ENCODE results near the gene KNDC1.

DNA sequence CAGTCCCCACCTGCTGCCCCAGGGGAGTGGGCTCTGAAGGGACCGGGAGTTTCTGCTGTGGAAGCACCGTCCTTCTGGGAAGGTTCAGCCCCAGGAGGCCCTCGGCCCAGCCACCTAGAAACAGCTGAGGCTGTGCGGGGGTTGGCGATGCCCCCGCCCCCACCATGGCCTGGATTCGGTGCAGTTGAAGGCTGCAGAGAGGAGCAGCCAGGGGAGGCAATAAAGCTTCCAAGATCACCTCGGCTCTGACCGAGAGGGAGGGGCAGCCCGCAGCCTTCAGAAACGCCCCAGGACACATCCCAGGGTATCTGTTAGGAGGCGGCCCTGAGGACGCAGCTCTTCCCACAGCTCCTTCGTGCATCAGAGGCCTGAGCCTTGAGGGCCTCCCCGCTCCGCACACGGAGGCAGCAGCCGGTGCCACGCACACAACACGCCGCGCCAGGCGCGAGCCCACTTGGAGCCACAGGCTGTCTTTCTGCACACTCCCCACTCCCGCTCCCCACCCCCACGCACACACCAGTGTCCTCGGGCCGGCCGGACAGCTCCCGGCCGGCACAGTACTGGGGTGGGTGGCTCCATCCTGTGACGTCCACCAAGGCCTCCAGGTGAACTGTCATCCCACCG is 1.6 kb downstream of the KNDC1 start:
- no peak for TF ChIP-seq BACH1 (IDR thresholded peaks at IDR 0.05; ENCODE audit: borderline replicate concordance)
- no peak for TF ChIP-seq BRCA1 (IDR thresholded peaks at IDR 0.05; ENCODE audit: low read depth, low read length)
- no peak for TF ChIP-seq CTCF (IDR thresholded peaks at IDR 0.05 in 2 of 3, conservative IDR thresholded peaks at IDR 0.05 in 1 of 3; ENCODE audit: control insufficient read depth in 2 of 3, extremely low read depth in 1 of 3, insufficient read depth in 1 of 3, low read depth in 3 of 3, low read length in 3 of 3)
- TF ChIP-seq POLR2A (IDR thresholded peaks at IDR 0.05; ENCODE audit: low read depth, low read length) = no peak
- TF ChIP-seq, protein P1, sequence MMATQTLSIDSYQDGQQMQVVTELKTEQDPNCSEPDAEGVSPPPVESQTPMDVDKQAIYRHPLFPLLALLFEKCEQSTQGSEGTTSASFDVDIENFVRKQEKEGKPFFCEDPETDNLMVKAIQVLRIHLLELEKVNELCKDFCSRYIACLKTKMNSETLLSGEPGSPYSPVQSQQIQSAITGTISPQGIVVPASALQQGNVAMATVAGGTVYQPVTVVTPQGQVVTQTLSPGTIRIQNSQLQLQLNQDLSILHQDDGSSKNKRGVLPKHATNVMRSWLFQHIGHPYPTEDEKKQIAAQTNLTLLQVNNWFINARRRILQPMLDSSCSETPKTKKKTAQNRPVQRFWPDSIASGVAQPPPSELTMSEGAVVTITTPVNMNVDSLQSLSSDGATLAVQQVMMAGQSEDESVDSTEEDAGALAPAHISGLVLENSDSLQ (IDR thresholded peaks at IDR 0.05) = no peak
